PC-3 (cell line): ENCODE results near the gene MGST3.

Experiments used
- EZH2 ChIP-seq: fragments of 300-600 bp; sonication (generic); IDR thresholded peaks from one replicate; pipeline ENCODE4 v1.6.1; 2017; ENCODE audit warnings: antibody characterized with exemption, mild to moderate bottlenecking, low read length; ENCODE audit not compliant: unreplicated experiment
- TF ChIP-seq, protein P1 (sequence below): fragments of 300-600 bp; sonication (generic); conservative IDR thresholded peaks from 2 replicates; pipeline ENCODE4 v1.5.1; 2017; ENCODE audit warnings: antibody characterized with exemption, low read depth, mild to moderate bottlenecking, low read length

DNA sequence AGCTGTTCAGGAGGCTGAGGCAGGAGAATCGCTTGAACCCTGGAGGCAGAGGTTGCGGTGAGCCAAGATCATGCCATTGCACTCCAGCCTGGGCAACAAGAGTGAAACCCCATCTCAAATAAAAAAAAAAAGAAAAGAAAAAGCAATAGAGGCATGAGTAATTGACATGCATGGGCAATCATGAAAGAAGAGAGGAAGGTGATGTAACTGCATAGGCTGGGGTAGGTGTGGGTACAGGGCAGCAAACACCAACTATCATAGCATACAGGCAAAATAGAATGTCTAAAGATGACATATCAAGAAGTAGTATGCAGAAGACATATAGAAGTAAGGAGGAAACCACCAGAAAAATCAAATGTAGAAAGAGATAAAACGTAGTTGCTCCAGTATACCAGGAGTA, 19.0 kb upstream of the MGST3 start:
- TF ChIP-seq, protein P1, sequence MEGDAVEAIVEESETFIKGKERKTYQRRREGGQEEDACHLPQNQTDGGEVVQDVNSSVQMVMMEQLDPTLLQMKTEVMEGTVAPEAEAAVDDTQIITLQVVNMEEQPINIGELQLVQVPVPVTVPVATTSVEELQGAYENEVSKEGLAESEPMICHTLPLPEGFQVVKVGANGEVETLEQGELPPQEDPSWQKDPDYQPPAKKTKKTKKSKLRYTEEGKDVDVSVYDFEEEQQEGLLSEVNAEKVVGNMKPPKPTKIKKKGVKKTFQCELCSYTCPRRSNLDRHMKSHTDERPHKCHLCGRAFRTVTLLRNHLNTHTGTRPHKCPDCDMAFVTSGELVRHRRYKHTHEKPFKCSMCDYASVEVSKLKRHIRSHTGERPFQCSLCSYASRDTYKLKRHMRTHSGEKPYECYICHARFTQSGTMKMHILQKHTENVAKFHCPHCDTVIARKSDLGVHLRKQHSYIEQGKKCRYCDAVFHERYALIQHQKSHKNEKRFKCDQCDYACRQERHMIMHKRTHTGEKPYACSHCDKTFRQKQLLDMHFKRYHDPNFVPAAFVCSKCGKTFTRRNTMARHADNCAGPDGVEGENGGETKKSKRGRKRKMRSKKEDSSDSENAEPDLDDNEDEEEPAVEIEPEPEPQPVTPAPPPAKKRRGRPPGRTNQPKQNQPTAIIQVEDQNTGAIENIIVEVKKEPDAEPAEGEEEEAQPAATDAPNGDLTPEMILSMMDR: no peak
- TF ChIP-seq EZH2: no peak
